Measurements from ENCODE around the gene PPARD. TPM values are rescaled to one million over a fixed set of nuclear protein-coding genes. Genes with fewer than 3 reads are reported as not detected.

PPARD gene
- total RNA-seq, 1 experiment from 2014 or later, result 38.4 TPM

DNA sequence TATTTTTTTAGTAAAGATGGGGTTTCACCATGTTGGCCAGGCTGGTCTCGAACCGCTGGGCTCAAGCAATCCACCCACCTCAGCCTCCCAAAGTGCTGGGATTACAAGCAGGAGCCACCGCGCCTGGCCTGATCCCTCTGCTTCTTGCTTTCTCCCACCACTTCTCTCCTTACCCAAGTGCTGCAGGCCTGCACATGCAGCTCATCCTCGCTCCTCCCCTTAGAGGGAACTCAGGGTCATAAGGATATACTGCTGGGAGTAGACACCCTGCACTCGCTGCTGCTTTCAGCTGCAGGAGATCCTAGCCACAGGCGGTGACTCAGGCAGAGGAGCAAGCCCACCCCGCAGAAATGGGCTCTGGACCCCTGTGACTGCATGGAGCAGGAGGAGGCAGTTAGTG, 69.7 kb downstream of the PPARD start:
- H3K27me3 ChIP-seq (ENCODE audit: insufficient read depth, low read length), result no peaks in the 10 kb centered on the region
- TF ChIP-seq, protein P1, sequence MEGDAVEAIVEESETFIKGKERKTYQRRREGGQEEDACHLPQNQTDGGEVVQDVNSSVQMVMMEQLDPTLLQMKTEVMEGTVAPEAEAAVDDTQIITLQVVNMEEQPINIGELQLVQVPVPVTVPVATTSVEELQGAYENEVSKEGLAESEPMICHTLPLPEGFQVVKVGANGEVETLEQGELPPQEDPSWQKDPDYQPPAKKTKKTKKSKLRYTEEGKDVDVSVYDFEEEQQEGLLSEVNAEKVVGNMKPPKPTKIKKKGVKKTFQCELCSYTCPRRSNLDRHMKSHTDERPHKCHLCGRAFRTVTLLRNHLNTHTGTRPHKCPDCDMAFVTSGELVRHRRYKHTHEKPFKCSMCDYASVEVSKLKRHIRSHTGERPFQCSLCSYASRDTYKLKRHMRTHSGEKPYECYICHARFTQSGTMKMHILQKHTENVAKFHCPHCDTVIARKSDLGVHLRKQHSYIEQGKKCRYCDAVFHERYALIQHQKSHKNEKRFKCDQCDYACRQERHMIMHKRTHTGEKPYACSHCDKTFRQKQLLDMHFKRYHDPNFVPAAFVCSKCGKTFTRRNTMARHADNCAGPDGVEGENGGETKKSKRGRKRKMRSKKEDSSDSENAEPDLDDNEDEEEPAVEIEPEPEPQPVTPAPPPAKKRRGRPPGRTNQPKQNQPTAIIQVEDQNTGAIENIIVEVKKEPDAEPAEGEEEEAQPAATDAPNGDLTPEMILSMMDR (IDR thresholded peaks at IDR 0.05 in 2 of 3, conservative IDR thresholded peaks at IDR 0.05 in 1 of 3; ENCODE audit: borderline replicate concordance in 1 of 3, insufficient read depth in 1 of 3, low read depth in 2 of 3, low read length in 2 of 3), result no peak
- no peak for TF ChIP-seq RAD21 (IDR thresholded peaks at IDR 0.05; ENCODE audit: low read depth)
- no peak for TF ChIP-seq TCF7L2 (IDR thresholded peaks at IDR 0.05; ENCODE audit: borderline replicate concordance, extremely low read depth, insufficient read depth, insufficient read length)
- TF ChIP-seq SRF (IDR thresholded peaks at IDR 0.05; ENCODE audit: low read depth), result no peak
- no peak for TF ChIP-seq SP1 (IDR thresholded peaks at IDR 0.05; ENCODE audit: low read depth)
- no peak for TF ChIP-seq EGR1 (IDR thresholded peaks at IDR 0.05; ENCODE audit: low read depth)
- TF ChIP-seq, protein P2, sequence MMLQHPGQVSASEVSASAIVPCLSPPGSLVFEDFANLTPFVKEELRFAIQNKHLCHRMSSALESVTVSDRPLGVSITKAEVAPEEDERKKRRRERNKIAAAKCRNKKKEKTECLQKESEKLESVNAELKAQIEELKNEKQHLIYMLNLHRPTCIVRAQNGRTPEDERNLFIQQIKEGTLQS (IDR thresholded peaks at IDR 0.05), result no peak
- TF ChIP-seq ELF1 (IDR thresholded peaks at IDR 0.05; ENCODE audit: borderline replicate concordance, low read depth), result no peak
- ChIA-PET CTCF (no interaction called here), POLR2A (no interaction called here), RAD21 (ENCODE audit: low non-redundant PET in 1 of 2, low total read pairs in 2 of 2, uncharacterized antibody in 2 of 2, unreplicated experiment in 2 of 2) (no interaction called here)
- H3K79me2 ChIP-seq (ENCODE audit: insufficient read depth, low read length), result peaks cover 10% of the 10 kb centered on the region
- no peaks in the 10 kb centered on the region for H3K9me3 ChIP-seq (ENCODE audit: control insufficient read depth in 1 of 2, insufficient read depth in 1 of 2, low read depth in 1 of 2, low read length in 2 of 2)
- H4K20me1 ChIP-seq (ENCODE audit: insufficient read depth), result no peaks in the 10 kb centered on the region
- H3K36me3 ChIP-seq (ENCODE audit: control insufficient read depth in 1 of 2, insufficient read depth in 2 of 2, low read length in 2 of 2), result peaks cover 4 to 11% of the 10 kb centered on the region in 2 experiments; a peak in 3 of 4 replicates
- H3K4me1 ChIP-seq (ENCODE audit: control insufficient read depth in 1 of 2, insufficient read depth in 2 of 2, low read length in 2 of 2), result peaks cover 0 to 11% of the 10 kb centered on the region in 2 experiments; a peak in 3 of 4 replicates
- no peak overlapping the region for H3K9ac ChIP-seq (ENCODE audit: low read length)
- intact Hi-C loops (cut with micrococcal nuclease), result no loop called here
- BruUV-seq (replicated peaks), result no TSS peak
- no peaks in the 10 kb centered on the region for H3K9me2 ChIP-seq (ENCODE audit: insufficient read depth)
- H3K4me3 ChIP-seq (replicated peaks in 1 of 2; ENCODE audit: low read depth in 1 of 2, low read length in 2 of 2), result no peak overlapping the region
- ATAC-seq (no peak), DNase-seq (ENCODE audit: low read depth, low spot score) (no peak)
- no peak overlapping the region for H3K27ac ChIP-seq (ENCODE audit: low read depth, low read length)
- H2AFZ ChIP-seq (ENCODE audit: low read depth, low read length, poor library complexity, severe bottlenecking), result no peak overlapping the region
- H3K4me2 ChIP-seq (ENCODE audit: low read length), result no peak overlapping the region

DNA sequence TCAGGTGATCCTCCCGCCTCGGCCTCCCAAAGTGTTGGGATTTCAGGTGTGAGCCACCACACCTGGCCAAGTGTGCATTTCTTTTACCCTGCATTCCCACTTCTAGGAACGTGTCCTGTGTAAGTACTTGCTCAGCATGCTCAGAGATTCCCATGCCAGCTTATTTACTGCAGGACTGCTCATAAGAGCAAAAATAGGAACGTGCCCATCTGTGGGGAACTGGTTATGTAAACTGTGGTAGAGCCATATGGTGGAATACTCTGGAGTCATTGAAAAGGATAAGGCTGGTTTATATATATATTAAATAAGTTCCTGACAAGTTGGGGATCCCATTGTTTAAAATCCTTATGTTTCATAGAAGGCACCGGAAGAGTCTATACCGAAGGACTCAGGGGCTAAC, 71.6 kb downstream of the PPARD start:
- H3K9me3 ChIP-seq (ENCODE audit: control insufficient read depth in 1 of 2, insufficient read depth in 1 of 2, low read depth in 1 of 2, low read length in 2 of 2), result no peaks in the 10 kb centered on the region
- H3K4me3 ChIP-seq (replicated peaks in 1 of 2; ENCODE audit: low read depth in 1 of 2, low read length in 2 of 2), result no peak overlapping the region
- H3K9me2 ChIP-seq (ENCODE audit: insufficient read depth), result no peaks in the 10 kb centered on the region
- CTCF ChIA-PET, result interaction anchor here (1.9 kb wide), 1 partner anchor 72 kb away, joined by 30 read pairs; the partner anchor contains the start of gene PPARD
- ATAC-seq (no peak), DNase-seq (ENCODE audit: low read depth, low spot score) (no peak)
- no peaks in the 10 kb centered on the region for H3K27me3 ChIP-seq (ENCODE audit: insufficient read depth, low read length)
- BruUV-seq (replicated peaks), result no TSS peak
- no peak for TF ChIP-seq JUND (IDR thresholded peaks at IDR 0.05)
- no peak for TF ChIP-seq TCF7L2 (IDR thresholded peaks at IDR 0.05; ENCODE audit: borderline replicate concordance, extremely low read depth, insufficient read depth, insufficient read length)
- no peak overlapping the region for H2AFZ ChIP-seq (ENCODE audit: low read depth, low read length, poor library complexity, severe bottlenecking)
- H3K36me3 ChIP-seq (ENCODE audit: control insufficient read depth in 1 of 2, insufficient read depth in 2 of 2, low read length in 2 of 2), result peaks cover 4 to 11% of the 10 kb centered on the region in 2 experiments; a peak in 3 of 4 replicates
- POLR2A ChIA-PET, result no interaction called here
- no peak overlapping the region for H3K4me2 ChIP-seq (ENCODE audit: low read length)
- no peak overlapping the region for H3K9ac ChIP-seq (ENCODE audit: low read length)
- H4K20me1 ChIP-seq (ENCODE audit: insufficient read depth), result no peaks in the 10 kb centered on the region
- 0 out of 2 replicates have a peak, but pooled peaks cover under 1% of the 10 kb centered on the region for H3K79me2 ChIP-seq (ENCODE audit: insufficient read depth, low read length)
- intact Hi-C loops (cut with micrococcal nuclease), result no loop called here
- peaks cover 0 to 11% of the 10 kb centered on the region in 2 experiments; a peak in 3 of 4 replicates for H3K4me1 ChIP-seq (ENCODE audit: control insufficient read depth in 1 of 2, insufficient read depth in 2 of 2, low read length in 2 of 2)
- RAD21 ChIA-PET (ENCODE audit: low non-redundant PET in 1 of 2, low total read pairs in 2 of 2, uncharacterized antibody in 2 of 2, unreplicated experiment in 2 of 2), result no interaction called here
- no peak overlapping the region for H3K27ac ChIP-seq (ENCODE audit: low read depth, low read length)
